ENCODE data around the gene CACNA1I.

Gene CACNA1I

DNA sequence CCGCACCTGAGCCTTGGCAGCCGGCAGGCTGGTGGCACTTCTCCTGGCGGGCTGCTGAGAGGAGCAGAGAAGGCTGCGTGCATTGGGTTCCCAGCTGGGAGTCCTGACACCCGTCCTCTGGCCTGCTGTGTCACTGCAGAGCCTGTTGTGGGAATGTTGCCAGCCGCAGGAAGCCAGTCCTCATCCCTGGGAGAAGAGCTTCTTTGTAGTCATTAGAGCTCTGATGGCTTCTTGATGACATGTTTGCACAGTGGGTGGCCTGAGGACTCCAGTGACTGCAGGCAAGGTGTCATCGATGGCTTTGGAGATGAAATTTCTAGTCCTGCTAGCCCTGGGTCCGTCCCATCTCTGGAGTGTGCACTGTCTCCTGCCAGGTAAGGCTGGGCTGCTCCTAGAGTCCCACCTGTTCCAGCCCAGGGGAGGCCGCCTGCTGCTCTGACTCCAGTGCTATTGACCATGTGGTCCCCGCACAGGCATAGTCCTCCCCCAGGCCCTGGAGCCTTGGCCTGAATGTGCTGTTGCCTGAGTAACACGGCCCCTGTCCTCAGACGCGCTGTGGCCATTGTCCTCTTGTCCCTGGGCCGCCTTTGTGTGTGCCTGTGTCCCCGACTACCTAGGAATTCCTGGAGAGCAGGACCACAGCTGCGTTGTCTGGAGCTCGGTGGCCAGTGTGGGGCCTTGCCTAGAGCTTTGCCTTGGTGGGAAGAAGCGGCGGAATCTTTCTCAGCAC, 129.2 kb downstream of the CACNA1I start:
- DNase-seq (ENCODE audit: low spot score), result no peak

GRCh38 chr22:39700565-39700964, 130.0 kb downstream of the CACNA1I start:
- DNase-seq (ENCODE audit: low spot score), result no peak

DNA sequence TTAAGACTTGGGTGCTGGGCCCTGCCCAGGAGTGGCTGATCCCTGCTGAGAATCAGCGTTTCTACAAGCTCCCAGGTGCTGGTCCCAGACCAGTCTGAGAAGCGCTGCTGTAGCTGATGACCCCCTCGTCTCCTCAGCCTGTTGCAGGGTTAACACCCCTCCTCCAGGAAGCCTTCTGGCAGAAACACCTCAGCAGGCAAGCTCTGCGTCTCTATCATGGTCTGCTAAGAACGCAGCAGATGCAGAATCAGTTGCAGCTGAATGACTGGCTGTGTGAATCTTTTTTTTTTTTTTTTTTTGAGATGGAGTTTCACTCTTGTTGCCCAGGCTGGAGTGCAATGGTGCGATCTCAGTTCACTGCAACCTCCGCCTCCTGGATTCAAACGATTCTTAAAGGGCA, 132.5 kb downstream of the CACNA1I start:
- DNase-seq (ENCODE audit: low spot score), result no peak

GRCh38 chr22:39703928-39704639, 133.5 kb downstream of the CACNA1I start:
- DNase-seq (ENCODE audit: low spot score), result no peak

DNA sequence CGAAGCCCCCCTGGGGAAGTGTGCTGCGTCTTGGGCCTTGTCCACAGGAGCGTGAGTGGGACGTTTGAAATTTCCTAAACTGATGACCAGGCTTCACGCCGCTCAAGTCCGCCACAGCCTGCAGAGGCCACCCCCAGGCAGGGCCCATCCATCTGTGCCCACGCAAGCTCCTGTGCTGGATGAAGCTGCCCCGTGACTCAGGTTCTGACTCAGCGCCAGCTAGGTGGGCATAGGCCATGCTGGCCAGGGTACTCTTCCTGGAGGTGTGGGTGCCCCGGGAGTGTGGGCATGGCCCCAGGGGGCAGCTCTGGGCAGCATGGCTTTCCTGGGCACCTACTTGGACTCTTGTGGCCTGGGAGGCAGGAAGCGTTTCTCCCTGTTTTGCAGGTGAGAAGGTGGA, 134.8 kb downstream of the CACNA1I start:
- DNase-seq (ENCODE audit: low spot score), result no peak

DNA sequence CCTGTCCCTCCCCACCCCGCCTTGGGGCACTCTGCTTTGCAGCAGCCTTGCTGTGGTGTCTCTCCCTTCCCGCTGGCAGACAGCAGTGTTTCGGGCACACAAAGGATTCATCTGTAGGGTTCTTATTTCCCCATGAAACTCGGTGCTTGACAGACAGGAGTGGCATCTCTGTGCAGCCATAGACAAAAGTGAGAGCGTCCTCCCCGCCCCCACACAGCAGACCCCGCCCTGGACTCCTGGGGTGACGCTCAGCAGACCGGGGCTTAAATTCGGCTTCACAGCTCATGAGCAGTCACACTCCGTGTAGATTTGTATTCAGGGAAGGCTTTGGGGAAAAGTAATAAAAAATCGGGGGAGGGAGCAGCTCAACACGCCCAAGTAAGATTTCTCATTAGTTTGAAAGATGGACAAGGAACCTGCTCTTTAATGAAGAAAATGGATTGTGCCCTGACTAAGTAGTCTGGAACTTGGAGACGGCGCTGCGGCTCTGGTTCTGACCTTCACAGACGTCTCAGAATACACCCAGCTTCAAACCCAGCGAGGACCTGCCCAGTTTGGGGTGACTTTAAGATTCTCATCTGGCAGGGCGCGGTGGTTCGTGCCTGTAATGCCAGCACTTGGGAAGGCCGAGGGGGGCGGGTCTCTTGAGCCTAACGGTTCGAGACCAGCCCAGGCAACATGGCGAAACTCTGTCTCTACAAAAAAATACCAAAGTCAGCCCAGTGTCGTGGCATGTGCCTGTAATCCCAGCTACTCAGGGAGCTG, 136.0 kb downstream of the CACNA1I start:
- DNase-seq (ENCODE audit: low spot score), result no peak

GRCh38 chr22:39707351-39707750, 136.8 kb downstream of the CACNA1I start:
- DNase-seq (ENCODE audit: low spot score), result no peak

- no peak for DNase-seq (ENCODE audit: low spot score)
Measured at GRCh38 chr22:39707816-39708215, 137.3 kb downstream of the CACNA1I start.

DNA sequence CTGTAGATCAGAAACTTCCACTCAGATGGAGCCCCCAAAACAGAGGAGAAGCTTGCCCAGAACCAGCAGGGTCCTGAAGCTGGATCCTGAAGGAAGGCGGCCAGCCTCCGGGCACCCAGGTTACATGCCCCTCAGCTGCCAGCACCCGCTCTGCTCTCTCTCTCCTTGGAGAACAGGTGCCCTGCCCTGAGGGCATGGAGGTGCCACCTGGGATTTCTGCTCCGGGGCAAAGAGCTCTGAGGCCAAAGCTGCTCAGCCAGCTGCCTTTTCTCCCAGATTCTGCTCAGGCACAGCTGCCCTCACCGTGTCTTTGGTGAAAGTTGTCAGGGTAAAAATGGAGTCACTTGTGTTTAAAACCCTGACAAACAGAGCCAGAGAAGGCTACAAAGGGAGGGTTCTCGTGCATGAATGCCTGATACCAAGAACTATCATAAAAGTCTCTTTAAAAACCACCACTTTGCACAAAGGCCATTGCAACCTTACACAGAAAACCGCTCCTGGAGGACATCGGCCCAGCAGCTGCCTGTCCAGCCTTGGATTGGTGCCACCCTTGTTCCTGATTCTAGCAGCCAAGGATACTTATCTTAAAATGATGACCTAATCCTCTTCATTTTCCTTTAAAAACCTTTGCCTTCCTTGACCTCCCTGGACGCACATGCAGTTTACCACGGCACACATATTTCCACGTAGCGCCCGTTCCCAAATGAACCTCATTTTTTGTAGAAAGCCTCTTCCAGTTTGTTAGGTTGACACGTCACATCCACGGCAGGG, 140.0 kb downstream of the CACNA1I start:
- DNase-seq (ENCODE audit: low spot score), result no peak

- DNase-seq (ENCODE audit: low spot score), result no peak
Measured at GRCh38 chr22:39712081-39712480, 141.5 kb downstream of the CACNA1I start.

DNA sequence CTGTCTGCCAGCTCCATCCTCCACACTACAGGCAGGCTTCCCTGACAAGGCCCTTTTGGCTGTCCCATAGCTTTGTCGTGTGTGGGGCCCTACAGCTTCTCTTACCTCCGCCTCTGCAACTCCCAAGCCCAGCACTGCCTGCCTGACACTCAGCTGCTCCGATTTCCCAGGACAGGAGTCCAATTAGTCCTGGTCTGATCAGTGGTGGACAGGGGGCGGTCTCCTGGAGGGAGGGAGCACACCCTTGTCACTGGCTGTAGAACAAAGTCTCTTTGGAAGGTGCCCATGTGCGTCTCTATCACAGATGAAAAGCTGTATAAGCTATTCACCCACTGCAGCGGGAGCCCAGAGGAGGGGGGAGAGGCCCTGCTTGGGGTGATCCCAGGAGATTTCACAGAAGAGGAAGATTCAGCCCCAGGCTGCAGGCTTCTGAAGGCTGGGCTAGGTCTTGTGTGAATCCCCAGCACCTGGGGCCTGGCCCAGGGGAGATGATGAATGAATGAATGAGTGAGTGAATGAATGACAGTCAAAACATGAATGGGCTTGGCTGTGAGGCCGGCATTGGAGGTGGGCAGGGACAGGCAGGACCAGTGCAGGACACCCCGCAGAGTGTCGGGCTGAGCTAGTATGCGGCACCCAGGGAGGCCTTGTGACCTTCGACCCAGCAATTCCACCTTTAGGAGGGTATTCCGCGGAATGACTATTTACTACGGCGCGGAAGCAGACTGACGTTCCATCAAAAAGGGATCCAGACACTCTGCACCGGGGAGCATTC, 142.4 kb downstream of the CACNA1I start:
- no peak for DNase-seq (ENCODE audit: low spot score)

DNA sequence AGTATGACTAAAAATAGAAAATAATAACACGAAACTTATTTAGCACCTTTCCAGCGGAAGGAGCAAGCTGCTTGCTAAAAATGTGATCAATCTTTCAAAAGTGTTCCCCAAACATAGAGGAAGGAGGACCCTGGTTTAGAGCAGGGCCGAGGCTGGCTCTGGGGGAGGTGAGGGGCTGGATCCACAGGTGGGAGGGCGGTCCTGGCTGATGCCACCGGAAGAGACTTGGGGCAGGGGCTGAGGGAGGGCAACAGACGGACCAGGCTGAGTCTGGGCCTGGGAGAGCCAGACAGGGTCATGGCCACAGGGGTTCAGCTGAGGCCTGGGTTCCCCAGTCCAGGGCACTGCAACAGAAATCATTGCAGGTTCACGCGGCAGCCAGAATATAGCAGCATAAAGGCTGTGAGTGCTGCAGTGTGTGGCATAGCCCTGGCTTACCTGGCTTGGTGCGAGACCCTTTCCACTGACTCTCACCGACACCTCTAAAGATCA, 143.3 kb downstream of the CACNA1I start:
- DNase-seq (ENCODE audit: low spot score), result no peak

DNA sequence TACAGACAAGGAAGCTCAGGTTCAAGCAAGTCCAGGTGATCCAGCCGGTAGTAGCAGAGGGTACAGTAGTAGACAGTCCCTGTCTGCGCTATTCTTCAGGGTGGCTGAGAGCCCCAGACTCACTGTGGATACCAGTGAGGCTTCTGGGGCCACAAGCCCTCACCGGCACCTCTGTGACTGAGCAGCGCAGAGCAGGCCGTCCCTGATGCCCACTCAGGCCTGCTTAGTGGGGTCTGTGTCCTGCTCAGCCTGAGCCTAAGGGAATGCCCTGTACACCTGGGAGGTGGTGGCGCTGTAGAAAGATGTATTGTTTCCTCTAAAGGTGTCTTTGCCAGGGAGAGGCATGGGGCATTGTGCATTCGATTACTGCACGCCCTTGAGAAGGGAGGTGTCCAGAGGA, 143.8 kb downstream of the CACNA1I start:
- no peak for DNase-seq (ENCODE audit: low spot score)

DNA sequence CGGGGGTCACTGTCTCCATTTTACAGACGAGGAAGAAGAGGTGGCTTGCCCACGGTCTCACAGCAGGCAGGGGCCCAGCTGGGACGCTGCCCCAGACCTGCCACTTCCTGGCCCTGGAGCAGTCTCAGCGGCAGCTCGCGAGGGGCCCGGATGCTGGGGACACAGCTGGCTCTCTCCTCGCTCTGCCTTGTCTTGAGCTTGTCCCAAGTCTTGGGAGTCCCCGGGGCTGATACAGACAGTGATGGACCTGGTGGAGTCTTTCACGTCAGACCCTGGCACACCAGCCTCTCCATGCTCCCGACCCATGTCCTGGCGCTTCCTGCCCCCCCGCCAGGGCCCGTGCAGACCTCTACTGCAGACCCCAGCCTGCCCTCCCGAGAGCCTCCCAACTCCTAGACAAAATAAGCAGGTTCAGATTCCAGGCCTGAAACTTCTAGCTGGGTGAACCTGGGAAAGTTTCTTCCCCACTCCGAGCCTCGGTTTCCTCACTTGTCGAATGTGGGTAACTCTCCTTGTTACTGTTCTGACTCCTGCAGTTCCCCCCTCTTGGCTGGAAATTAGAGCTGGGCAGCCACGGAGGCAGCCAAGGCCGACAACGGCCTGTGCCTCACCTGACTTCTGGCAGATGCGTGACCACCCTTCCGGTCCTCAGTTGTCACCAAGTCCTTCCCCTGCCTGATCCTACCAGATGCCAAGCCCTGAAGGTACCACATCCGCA, 145.4 kb downstream of the CACNA1I start:
- DNase-seq (ENCODE audit: low spot score), result no peak

- DNase-seq (ENCODE audit: low spot score), result no peak
Measured at GRCh38 chr22:39716534-39716933, 146.0 kb downstream of the CACNA1I start.

DNA sequence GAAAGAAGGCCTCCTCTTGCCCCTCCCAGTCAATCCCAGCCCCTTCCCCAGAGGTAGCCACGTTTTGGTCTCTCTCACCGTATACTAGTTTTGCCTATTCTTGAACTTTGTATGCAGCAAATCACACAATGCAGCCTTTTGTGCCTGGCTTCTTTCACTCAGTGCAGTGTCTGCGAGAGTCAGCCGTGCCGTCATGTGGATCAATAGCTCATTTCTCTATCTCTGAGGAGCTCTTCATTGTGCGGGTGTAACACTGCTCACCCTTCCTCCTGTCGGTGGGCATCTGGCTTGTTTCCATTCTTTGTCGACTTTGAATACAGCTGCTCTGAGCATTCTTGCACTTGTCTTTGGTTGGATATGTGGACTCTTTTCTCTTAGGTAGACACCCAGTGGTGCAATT, 146.5 kb downstream of the CACNA1I start:
- DNase-seq (ENCODE audit: low spot score), result no peak

GRCh38 chr22:39718206-39718605, 147.7 kb downstream of the CACNA1I start:
- DNase-seq (ENCODE audit: low spot score), result no peak

DNA sequence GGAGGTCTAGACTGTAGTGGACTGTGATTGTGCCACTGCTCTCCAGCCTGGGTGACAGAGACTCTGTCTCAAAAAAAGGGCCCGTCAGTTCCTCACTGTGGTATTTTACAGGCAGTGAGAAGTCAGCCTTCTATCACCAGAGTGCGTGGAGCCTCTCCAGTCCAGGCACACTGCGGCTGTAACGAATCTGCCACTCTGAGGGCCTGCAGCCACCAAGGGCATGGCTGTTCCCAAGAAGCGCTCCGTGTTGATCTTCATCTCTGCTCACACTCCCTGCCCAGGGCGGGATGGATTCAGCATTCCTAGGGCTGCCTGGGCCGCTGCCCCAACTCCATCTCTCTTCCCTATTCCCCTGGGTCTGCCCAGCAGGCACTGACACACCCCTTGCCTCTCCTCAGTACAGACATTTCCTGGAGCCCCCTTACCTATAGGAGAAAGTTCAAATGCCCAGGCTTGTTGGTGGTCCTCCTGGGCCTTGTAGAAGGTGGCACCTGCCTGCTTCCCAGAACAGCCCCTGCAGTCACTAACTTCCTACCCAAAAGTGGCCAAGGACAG, 148.4 kb downstream of the CACNA1I start:
- DNase-seq (ENCODE audit: low spot score), result no peak

GRCh38 chr22:39719559-39720450, 149.3 kb downstream of the CACNA1I start:
- DNase-seq (ENCODE audit: low spot score), result no peak
